Rectal smooth muscle tissue (tissue), 1 donor: ENCODE data around the gene LRP2.
"Not testable (repeated sequence)": the region's sequence is repeated elsewhere in the genome, so short reads cannot be mapped to it uniquely, and the experiment has no call there.

Experiments
- H3K27ac ChIP-seq: one replicate; pipeline ENCODE4 v1.7.0; 2013; ENCODE audit warnings: low read depth, low read length, inconsistent platforms
- H3K27me3 ChIP-seq: one replicate; pipeline ENCODE4 v1.7.0; 2013; ENCODE audit warnings: low read length; ENCODE audit not compliant: control insufficient read depth, insufficient read depth
- H3K36me3 ChIP-seq: one replicate; pipeline ENCODE4 v1.7.0; 2013; ENCODE audit warnings: low read length; ENCODE audit not compliant: control insufficient read depth, insufficient read depth
- H3K4me1 ChIP-seq: one replicate; pipeline ENCODE4 v1.7.0; 2013; ENCODE audit warnings: low read length; ENCODE audit not compliant: control insufficient read depth, insufficient read depth
- H3K4me3 ChIP-seq: one replicate; pipeline ENCODE4 v1.7.0; 2013; ENCODE audit warnings: low read length
- H3K9ac ChIP-seq: one replicate; pipeline ENCODE4 v1.7.0; 2013; ENCODE audit warnings: low read length

The LRP2 gene

GRCh38 chr2:169308349-169308748 is 54.0 kb downstream of the LRP2 start:
- not testable (repeated sequence) for H3K27me3 ChIP-seq, H3K27ac ChIP-seq, H3K4me1 ChIP-seq, H3K36me3 ChIP-seq, H3K9ac ChIP-seq, H3K4me3 ChIP-seq

- H3K27ac ChIP-seq, H3K9ac ChIP-seq, H3K36me3 ChIP-seq, H3K4me1 ChIP-seq, H3K4me3 ChIP-seq, H3K27me3 ChIP-seq: not testable (repeated sequence)
These were observed 57.6 kb downstream of the LRP2 start for GRCh38 chr2:169304689-169305088.

- H3K4me3 ChIP-seq = no peak overlapping the region
- no peak overlapping the region for H3K9ac ChIP-seq
- H3K27me3 ChIP-seq = no peaks in the 10 kb centered on the region
- no peaks in the 10 kb centered on the region for H3K36me3 ChIP-seq
- H3K4me1 ChIP-seq = no peaks in the 10 kb centered on the region
- H3K27ac ChIP-seq = no peak overlapping the region
These were observed 58.6 kb downstream of the LRP2 start for GRCh38 chr2:169303579-169304305.

- Histone ChIP-seq H3K9ac (no peak overlapping the region), H3K4me3 (no peak overlapping the region), H3K36me3 (no peaks in the 10 kb centered on the region), H3K27ac (no peak overlapping the region), H3K27me3 (no peaks in the 10 kb centered on the region), H3K4me1 (no peaks in the 10 kb centered on the region)
These were observed 60.0 kb downstream of the LRP2 start for GRCh38 chr2:169302364-169302763.

GRCh38 chr2:169301596-169302335 is 60.6 kb downstream of the LRP2 start:
- Histone ChIP-seq H3K27ac (no peak overlapping the region), H3K36me3 (no peaks in the 10 kb centered on the region), H3K9ac (no peak overlapping the region), H3K27me3 (no peaks in the 10 kb centered on the region), H3K4me1 (no peaks in the 10 kb centered on the region), H3K4me3 (no peak overlapping the region)

GRCh38 chr2:169300636-169301530 is 61.5 kb downstream of the LRP2 start:
- H3K4me3 ChIP-seq = no peak overlapping the region
- H3K9ac ChIP-seq = no peak overlapping the region

GRCh38 chr2:169298007-169298406 is 64.3 kb downstream of the LRP2 start:
- Histone ChIP-seq H3K36me3 (no peaks in the 10 kb centered on the region), H3K4me1 (no peaks in the 10 kb centered on the region), H3K4me3 (no peak overlapping the region), H3K27me3 (no peaks in the 10 kb centered on the region), H3K9ac (no peak overlapping the region), H3K27ac (no peak overlapping the region)

More at GRCh38 chr2:169300636-169301530, 61.5 kb downstream of the LRP2 start:
- H3K27me3 ChIP-seq = no peaks in the 10 kb centered on the region
- H3K27ac ChIP-seq = no peak overlapping the region
- no peaks in the 10 kb centered on the region for H3K36me3 ChIP-seq
- no peaks in the 10 kb centered on the region for H3K4me1 ChIP-seq

GRCh38 chr2:169294001-169294675 is 68.2 kb downstream of the LRP2 start:
- no peaks in the 10 kb centered on the region for H3K4me1 ChIP-seq
- no peaks in the 10 kb centered on the region for H3K36me3 ChIP-seq
- H3K27ac ChIP-seq = no peak overlapping the region
- H3K4me3 ChIP-seq = no peak overlapping the region
- no peak overlapping the region for H3K9ac ChIP-seq
- no peaks in the 10 kb centered on the region for H3K27me3 ChIP-seq

- Histone ChIP-seq H3K36me3 (no peaks in the 10 kb centered on the region), H3K27ac (no peak overlapping the region), H3K4me1 (no peaks in the 10 kb centered on the region), H3K9ac (no peak overlapping the region), H3K27me3 (no peaks in the 10 kb centered on the region), H3K4me3 (no peak overlapping the region)
These were observed 70.8 kb downstream of the LRP2 start for GRCh38 chr2:169291517-169291916.

GRCh38 chr2:169290433-169290832 is 71.9 kb downstream of the LRP2 start:
- no peaks in the 10 kb centered on the region for H3K36me3 ChIP-seq
- no peaks in the 10 kb centered on the region for H3K27me3 ChIP-seq
- H3K27ac ChIP-seq = no peak overlapping the region
- H3K4me1 ChIP-seq = no peaks in the 10 kb centered on the region
- H3K4me3 ChIP-seq = no peak overlapping the region
- no peak overlapping the region for H3K9ac ChIP-seq

GRCh38 chr2:169287666-169288065 is 74.7 kb downstream of the LRP2 start:
- no peak overlapping the region for H3K27ac ChIP-seq

More at GRCh38 chr2:169287666-169288065, 74.7 kb downstream of the LRP2 start:
- no peak overlapping the region for H3K4me3 ChIP-seq
- H3K27me3 ChIP-seq = no peaks in the 10 kb centered on the region
- H3K9ac ChIP-seq = no peak overlapping the region
- H3K4me1 ChIP-seq = no peaks in the 10 kb centered on the region
- no peaks in the 10 kb centered on the region for H3K36me3 ChIP-seq
